Neural cell (in vitro differentiated cells): Measurements from ENCODE around the gene LGALS14.

Experiments used
- EP300 ChIP-seq: fragments of 450-650 bp; conservative IDR thresholded peaks from 2 replicates; pipeline ENCODE4 v1.6.1; 2014; ENCODE audit warnings: antibody characterized with exemption, mild to moderate bottlenecking, moderate library complexity; ENCODE audit not compliant: poor library complexity, severe bottlenecking
- EZH2 ChIP-seq: fragments of 200-600, 300-800 bp; shearing (Covaris generic), sonication (generic); IDR thresholded peaks from 2 replicates; pipeline ENCODE4 v1.6.1; 2014; ENCODE audit warnings: antibody characterized with exemption, low read length, borderline replicate concordance, mild to moderate bottlenecking; ENCODE audit not compliant: insufficient read depth, poor library complexity, severe bottlenecking
- POLR2AphosphoS5 ChIP-seq: IDR thresholded peaks from 2 replicates; pipeline ENCODE4 v1.6.1; 2012
- RAD21 ChIP-seq: fragments of 450-650 bp; conservative IDR thresholded peaks from 2 replicates; pipeline ENCODE4 v1.6.1; 2014; ENCODE audit warnings: antibody characterized with exemption, mild to moderate bottlenecking, moderate library complexity
- TAF1 ChIP-seq: IDR thresholded peaks from 2 replicates; pipeline ENCODE4 v1.6.1; 2012; ENCODE audit warnings: low read depth
- TF ChIP-seq, protein P1 (sequence below): fragments of 450-650 bp; IDR thresholded peaks from 2 replicates; pipeline ENCODE4 v1.5.1; 2014; ENCODE audit warnings: antibody characterized with exemption, mild to moderate bottlenecking, moderate library complexity; ENCODE audit not compliant: poor library complexity, severe bottlenecking
- TF ChIP-seq, protein P2 (sequence below): IDR thresholded peaks from 2 replicates; pipeline ENCODE4 v1.6.1; 2012; ENCODE audit warnings: borderline replicate concordance

DNA sequence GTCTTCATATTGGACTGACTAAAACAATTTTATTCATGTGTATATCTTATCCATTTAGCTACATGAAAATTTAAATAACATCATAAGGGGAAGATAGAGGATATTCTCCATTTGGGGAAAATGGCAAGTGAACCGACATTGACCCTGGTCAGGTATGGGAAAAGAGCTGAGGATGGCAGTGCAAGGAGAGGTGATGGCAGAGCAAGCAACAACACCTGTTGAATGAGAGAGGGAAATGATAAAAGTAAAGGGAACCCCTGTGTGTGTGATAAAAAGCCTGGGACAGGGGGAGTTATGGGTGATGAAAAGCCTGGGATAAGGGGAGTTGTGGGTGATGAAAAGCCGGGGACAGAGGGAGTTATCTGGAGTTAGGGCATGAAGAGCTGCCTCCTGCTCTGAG, 29.6 kb downstream of the LGALS14 start:
- TF ChIP-seq, protein P1, sequence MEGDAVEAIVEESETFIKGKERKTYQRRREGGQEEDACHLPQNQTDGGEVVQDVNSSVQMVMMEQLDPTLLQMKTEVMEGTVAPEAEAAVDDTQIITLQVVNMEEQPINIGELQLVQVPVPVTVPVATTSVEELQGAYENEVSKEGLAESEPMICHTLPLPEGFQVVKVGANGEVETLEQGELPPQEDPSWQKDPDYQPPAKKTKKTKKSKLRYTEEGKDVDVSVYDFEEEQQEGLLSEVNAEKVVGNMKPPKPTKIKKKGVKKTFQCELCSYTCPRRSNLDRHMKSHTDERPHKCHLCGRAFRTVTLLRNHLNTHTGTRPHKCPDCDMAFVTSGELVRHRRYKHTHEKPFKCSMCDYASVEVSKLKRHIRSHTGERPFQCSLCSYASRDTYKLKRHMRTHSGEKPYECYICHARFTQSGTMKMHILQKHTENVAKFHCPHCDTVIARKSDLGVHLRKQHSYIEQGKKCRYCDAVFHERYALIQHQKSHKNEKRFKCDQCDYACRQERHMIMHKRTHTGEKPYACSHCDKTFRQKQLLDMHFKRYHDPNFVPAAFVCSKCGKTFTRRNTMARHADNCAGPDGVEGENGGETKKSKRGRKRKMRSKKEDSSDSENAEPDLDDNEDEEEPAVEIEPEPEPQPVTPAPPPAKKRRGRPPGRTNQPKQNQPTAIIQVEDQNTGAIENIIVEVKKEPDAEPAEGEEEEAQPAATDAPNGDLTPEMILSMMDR, result no peak
- no peak for TF ChIP-seq TAF1
- no peak for TF ChIP-seq POLR2AphosphoS5
- no peak for TF ChIP-seq EP300
- TF ChIP-seq RAD21, result no peak
- no peak for TF ChIP-seq EZH2
- TF ChIP-seq, protein P2, sequence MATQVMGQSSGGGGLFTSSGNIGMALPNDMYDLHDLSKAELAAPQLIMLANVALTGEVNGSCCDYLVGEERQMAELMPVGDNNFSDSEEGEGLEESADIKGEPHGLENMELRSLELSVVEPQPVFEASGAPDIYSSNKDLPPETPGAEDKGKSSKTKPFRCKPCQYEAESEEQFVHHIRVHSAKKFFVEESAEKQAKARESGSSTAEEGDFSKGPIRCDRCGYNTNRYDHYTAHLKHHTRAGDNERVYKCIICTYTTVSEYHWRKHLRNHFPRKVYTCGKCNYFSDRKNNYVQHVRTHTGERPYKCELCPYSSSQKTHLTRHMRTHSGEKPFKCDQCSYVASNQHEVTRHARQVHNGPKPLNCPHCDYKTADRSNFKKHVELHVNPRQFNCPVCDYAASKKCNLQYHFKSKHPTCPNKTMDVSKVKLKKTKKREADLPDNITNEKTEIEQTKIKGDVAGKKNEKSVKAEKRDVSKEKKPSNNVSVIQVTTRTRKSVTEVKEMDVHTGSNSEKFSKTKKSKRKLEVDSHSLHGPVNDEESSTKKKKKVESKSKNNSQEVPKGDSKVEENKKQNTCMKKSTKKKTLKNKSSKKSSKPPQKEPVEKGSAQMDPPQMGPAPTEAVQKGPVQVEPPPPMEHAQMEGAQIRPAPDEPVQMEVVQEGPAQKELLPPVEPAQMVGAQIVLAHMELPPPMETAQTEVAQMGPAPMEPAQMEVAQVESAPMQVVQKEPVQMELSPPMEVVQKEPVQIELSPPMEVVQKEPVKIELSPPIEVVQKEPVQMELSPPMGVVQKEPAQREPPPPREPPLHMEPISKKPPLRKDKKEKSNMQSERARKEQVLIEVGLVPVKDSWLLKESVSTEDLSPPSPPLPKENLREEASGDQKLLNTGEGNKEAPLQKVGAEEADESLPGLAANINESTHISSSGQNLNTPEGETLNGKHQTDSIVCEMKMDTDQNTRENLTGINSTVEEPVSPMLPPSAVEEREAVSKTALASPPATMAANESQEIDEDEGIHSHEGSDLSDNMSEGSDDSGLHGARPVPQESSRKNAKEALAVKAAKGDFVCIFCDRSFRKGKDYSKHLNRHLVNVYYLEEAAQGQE, result no peak
